Right atrium auricular region (tissue), 2 donors: Measurements from ENCODE around the gene POLR1D. TPM values are rescaled to one million over a fixed set of nuclear protein-coding genes. Genes with fewer than 3 reads are reported as not detected.

Source experiments
- DNase-seq: peaks from one replicate; pipeline ENCODE4 v3.0.0-alpha.2; 2019; ENCODE audit warnings: low spot score
- H3K27ac ChIP-seq, 2 donors: fragments of 200-600 bp; sonication (generic); 1 replicate in 1 of 2; 2 replicates in 1 of 2; pipeline ENCODE4 v1.5.1; 2016 to 2019
- H3K27me3 ChIP-seq, 2 donors: fragments of 200-600 bp; sonication (generic); one replicate each; pipeline versions ENCODE4 v1.5.1 to v1.6.0; 2017 to 2019
- H3K36me3 ChIP-seq: fragments of 200-600 bp; sonication (generic); one replicate; pipeline ENCODE4 v1.5.1; 2016
- H3K4me1 ChIP-seq, 2 donors: fragments of 200-600 bp; sonication (generic); one replicate each; pipeline versions ENCODE4 v1.5.1 to v1.6.0; 2017 to 2019
- H3K4me3 ChIP-seq, 2 donors: fragments of 200-600 bp; sonication (generic); 1 replicate in 1 of 2; 2 replicates in 1 of 2; pipeline ENCODE4 v1.5.1; 2017 to 2019; ENCODE audit warnings: mild to moderate bottlenecking in 1 of 2, moderate library complexity in 1 of 2
- H3K9me3 ChIP-seq, 2 donors: fragments of 200-600 bp; sonication (generic); one replicate each; pipeline ENCODE4 v1.5.1; 2019
- CTCF ChIP-seq, 2 donors: fragments of 200-600 bp; sonication (generic); IDR thresholded peaks; one replicate each; pipeline ENCODE4 v1.5.1; 2019; ENCODE audit warnings: antibody characterized with exemption in 2 of 2
- total RNA-seq, 2 donors: library from RNA; depleted of rRNA; stranded (reverse); fragments of >200 nt; gene quantifications; one replicate each; pipeline ENCODE4 v1.1.0, GENCODE V29; 2016

POLR1D gene
- total RNA-seq, 2 donors from 2014 or later, result 75.6 to 89.3 TPM

- no peaks in the 10 kb centered on the region for H3K36me3 ChIP-seq
- DNase-seq, result no peak
- peaks cover 0 to 23% of the 10 kb centered on the region in 2 donors for H3K4me1 ChIP-seq
- H3K27me3 ChIP-seq, result no peaks in the 10 kb centered on the region
- no peak overlapping the region for H3K4me3 ChIP-seq
- TF ChIP-seq CTCF (IDR thresholded peaks at IDR 0.05), result no peak
- H3K9me3 ChIP-seq, result peaks cover 0 to 7% of the 10 kb centered on the region in 2 donors
- peak overlapping the region; percentile 48 to 61 for H3K27ac ChIP-seq
Measured at GRCh38 chr13:27667946-27668345, 46.3 kb downstream of the POLR1D start.

GRCh38 chr13:27670861-27671260 is 49.2 kb downstream of the POLR1D start:
- DNase-seq, result no peak
- Histone ChIP-seq H3K36me3 (no peaks in the 10 kb centered on the region), H3K27ac (no peak overlapping the region), H3K9me3 (peaks cover 0 to 7% of the 10 kb centered on the region in 2 donors), H3K4me1 (peaks cover 0 to 20% of the 10 kb centered on the region in 2 donors), H3K27me3 (no peaks in the 10 kb centered on the region), H3K4me3 (no peak overlapping the region)
- no peak for TF ChIP-seq CTCF (IDR thresholded peaks at IDR 0.05)

- Histone ChIP-seq H3K36me3 (no peaks in the 10 kb centered on the region), H3K4me3 (no peak overlapping the region), H3K9me3 (peaks cover 0 to 7% of the 10 kb centered on the region in 2 donors), H3K27ac (no peak overlapping the region), H3K4me1 (peaks cover 0 to 18% of the 10 kb centered on the region in 2 donors), H3K27me3 (no peaks in the 10 kb centered on the region)
- no peak for TF ChIP-seq CTCF (IDR thresholded peaks at IDR 0.05)
- DNase-seq, result no peak
Measured at GRCh38 chr13:27672025-27672424, 50.3 kb downstream of the POLR1D start.

Other genes with a start within 250 kb of the POLR1D start
- 100 to 1,000 TPM; 227 to 327 TPM for gene GTF3A, start 197.3 kb upstream of the POLR1D start, total RNA-seq
- 100 to 1,000 TPM; 113 to 252 TPM for gene MTIF3, start 171.3 kb upstream of the POLR1D start, total RNA-seq
- 10 to 100 TPM; 13.0 to 15.2 TPM for gene LNX2, start 1.4 kb upstream of the POLR1D start, total RNA-seq
- not detected for gene GSX1, start 170.6 kb downstream of the POLR1D start, total RNA-seq